HL-60 (cell line): Measurements from ENCODE around the gene PHTF1.

Experiments
- CTCF ChIP-seq: IDR thresholded peaks from one replicate; pipeline ENCODE4 v1.5.1; 2011; ENCODE audit warnings: low read length, control low read depth, inconsistent platforms; ENCODE audit not compliant: insufficient read depth
- POLR2AphosphoS5 ChIP-seq: IDR thresholded peaks from 2 replicates; pipeline ENCODE4 v1.6.1; 2012; ENCODE audit warnings: low read depth
- REST ChIP-seq: IDR thresholded peaks from 2 replicates; pipeline ENCODE4 v1.6.1; 2012; ENCODE audit warnings: low read depth; ENCODE audit not compliant: insufficient replicate concordance
- SPI1 ChIP-seq: IDR thresholded peaks from 2 replicates; pipeline ENCODE4 v1.6.1; 2012; ENCODE audit warnings: low read depth, mild to moderate bottlenecking, borderline replicate concordance

- no peak for TF ChIP-seq POLR2AphosphoS5
- TF ChIP-seq CTCF = no peak
- no peak for TF ChIP-seq REST
- TF ChIP-seq SPI1 = no peak
These were observed 89.3 kb downstream of the PHTF1 start for GRCh38 chr1:113669988-113670387.
